ENCODE measurements around the gene CPVL.

CPVL gene

GRCh38 chr7:29040579-29040925 is 105.8 kb downstream of the CPVL start:
- no peak for DNase-seq

- no peak for DNase-seq
Observed at GRCh38 chr7:29039821-29040578, 106.3 kb downstream of the CPVL start.

DNA sequence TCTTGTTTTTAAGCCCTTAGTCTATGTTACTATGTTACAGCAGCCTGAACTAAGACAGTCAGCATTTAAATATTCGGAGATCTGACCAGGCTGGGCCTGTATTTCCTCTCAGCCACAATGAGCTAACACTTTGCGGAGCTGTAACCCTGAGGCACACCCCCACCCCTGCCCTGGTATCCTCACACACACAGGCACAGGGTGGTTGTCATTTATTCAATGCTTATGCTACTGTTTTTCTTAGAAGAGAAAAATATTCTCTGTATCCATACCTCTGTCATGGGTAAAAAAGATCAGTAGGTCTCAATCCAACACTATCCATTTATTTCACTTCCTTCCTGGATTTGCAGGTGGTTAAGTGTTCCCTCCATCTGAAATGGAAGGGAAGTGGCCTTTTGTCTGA is 107.9 kb downstream of the CPVL start:
- DNase-seq: no peak

GRCh38 chr7:29035044-29035740 is 111.1 kb downstream of the CPVL start:
- peak; percentile 32 for DNase-seq

DNA sequence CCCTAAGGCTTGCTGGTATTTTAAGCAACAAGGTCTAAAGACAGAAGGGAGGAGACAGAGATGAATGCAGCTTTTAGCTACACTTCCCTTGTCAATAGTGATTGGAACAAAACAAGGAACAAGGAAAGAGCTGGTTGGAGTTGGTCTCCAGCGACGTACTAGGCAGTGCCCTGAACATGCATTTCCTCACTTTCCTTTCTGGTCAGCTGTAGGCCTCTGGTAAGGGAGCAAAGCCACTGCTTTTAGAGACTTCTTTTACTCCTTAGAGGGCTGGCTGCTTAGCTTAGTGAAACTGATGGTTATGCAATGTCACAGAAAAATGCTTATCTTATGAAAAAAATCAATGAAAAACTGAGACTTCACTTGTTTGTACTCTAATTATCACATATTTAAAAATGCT is 112.8 kb downstream of the CPVL start:
- DNase-seq: no peak

DNA sequence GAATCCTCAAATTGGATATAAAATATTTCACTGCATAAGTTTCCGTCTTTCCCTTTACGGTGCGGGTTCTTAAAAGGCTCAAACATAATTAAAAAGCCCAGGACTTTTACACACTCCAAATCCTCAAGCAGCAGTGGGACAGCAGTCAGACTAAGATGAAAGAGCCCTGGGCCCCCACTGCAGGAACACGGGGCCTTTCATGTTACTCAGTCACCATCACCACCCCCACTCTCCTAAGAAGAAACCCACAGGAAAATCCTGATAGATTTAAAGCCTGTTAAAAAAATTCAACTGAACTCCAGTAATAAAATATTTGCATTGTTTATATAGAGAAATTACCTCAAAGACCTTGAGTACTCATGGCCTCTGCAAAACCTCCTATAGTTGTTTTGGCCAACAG is 114.2 kb downstream of the CPVL start:
- no peak for DNase-seq

- DNase-seq: no peak
Observed at GRCh38 chr7:29030781-29031275, 115.5 kb downstream of the CPVL start.

- DNase-seq: no peak
Observed at GRCh38 chr7:29022291-29022988, 123.9 kb downstream of the CPVL start.

DNA sequence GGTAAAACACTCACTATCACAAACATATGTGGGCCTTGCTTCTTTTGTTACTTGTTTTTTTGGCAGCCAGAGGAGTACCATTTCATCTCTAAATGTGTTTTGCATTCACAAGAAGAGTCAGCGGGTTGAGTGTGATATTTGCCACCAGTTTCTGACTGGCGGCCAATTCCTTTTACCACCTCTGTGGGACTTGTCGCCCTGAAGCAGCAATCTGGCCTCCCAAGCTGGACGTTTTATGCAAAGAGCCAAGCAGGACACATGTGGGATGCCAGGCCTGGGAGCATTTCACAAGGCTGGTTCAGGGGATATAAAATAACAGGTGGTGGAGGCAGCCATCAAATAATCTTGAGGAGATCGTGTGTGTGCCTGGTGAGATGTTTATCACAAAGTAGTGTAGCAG is 126.4 kb downstream of the CPVL start:
- no peak for DNase-seq

- no peak for DNase-seq
Observed at GRCh38 chr7:29019387-29019786, 127.0 kb downstream of the CPVL start.

- no peak for DNase-seq
Observed at GRCh38 chr7:29017713-29018112, 128.6 kb downstream of the CPVL start.

DNA sequence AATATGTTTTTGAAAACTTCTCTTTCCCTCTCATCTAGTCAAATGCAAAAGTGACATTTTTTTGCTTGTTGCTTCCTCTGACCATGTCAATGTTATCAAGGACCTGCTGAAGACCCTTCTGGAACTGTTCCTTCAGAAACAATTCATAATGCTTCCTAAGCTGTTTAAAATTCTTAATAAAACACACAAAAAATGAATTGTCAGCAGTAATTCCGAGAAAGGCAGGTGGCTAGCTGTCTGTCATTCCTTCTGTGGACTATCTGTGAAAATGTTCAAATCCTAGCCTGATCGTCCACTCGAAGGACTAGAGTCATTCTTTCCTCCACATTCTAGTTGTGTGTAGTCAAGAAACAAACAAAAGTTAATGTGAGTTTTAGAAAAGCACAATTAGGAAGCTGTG is 131.6 kb downstream of the CPVL start:
- DNase-seq: no peak

DNA sequence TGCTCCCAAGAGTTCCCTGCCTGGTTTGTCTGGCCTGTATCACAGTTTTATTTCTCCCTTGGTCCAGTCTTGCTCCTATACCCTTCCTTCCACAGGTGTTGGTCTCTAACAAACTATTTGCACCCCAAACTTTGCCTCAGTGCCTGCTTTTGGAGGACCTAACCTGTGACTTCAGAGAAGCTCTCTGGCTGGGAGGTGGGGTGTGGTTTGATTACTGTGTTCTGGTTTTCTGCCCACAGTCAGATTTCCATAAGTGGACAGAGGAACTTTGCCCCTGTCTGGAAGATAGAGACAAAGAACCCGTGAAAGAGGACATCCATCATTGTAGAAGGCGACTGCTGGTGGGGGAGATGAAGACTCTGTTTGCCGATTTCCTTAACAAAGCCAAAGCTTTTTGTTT is 132.4 kb downstream of the CPVL start:
- no peak for DNase-seq

GRCh38 chr7:29013082-29013695 is 133.1 kb downstream of the CPVL start:
- no peak for DNase-seq

- no peak for DNase-seq
Observed at GRCh38 chr7:29009947-29010346, 136.4 kb downstream of the CPVL start.

GRCh38 chr7:29008590-29008989 is 137.7 kb downstream of the CPVL start:
- DNase-seq: no peak

DNA sequence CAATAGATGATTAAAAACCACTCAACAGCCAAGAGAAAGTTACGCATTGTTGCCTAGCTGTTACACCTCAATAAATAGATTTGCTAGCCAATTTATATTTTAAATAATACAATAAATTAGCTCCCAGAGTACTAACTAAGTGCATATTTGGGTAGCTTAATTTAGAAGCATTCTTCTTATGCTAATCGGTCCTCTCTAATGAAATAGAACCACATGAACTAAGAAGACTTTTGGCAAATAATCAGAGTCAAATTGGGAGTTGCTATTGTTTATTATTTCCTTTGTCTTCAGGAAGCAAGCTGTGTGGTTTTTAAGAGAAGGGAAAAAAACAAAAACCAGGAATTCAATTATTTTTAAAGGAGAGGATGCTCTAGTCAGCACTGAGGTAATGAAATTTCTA is 139.2 kb downstream of the CPVL start:
- DNase-seq: no peak

DNA sequence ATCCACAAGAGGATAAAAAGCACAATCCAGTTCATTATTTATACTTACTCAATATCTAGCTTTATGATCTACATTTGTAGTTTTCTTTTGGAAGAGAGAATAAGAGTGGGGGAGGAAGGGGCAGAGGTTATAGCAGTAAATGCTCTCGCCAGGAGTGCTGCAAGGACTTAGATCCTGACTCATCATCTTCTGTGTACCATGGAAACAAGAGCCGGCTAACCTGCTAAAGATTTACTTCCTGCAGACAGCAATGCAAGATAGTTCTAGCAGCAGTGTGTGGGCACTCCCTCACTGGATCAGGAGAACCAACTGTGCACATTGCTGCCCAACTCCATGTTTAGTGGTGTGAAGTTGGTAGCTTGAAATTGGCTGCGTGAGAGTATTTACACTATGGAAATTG is 140.5 kb downstream of the CPVL start:
- no peak for DNase-seq

- DNase-seq: no peak
Observed at GRCh38 chr7:29005406-29005805, 140.9 kb downstream of the CPVL start.

- no peak for DNase-seq
Observed at GRCh38 chr7:29003703-29004102, 142.6 kb downstream of the CPVL start.

GRCh38 chr7:29000717-29001076 is 145.6 kb downstream of the CPVL start:
- DNase-seq: no peak

DNA sequence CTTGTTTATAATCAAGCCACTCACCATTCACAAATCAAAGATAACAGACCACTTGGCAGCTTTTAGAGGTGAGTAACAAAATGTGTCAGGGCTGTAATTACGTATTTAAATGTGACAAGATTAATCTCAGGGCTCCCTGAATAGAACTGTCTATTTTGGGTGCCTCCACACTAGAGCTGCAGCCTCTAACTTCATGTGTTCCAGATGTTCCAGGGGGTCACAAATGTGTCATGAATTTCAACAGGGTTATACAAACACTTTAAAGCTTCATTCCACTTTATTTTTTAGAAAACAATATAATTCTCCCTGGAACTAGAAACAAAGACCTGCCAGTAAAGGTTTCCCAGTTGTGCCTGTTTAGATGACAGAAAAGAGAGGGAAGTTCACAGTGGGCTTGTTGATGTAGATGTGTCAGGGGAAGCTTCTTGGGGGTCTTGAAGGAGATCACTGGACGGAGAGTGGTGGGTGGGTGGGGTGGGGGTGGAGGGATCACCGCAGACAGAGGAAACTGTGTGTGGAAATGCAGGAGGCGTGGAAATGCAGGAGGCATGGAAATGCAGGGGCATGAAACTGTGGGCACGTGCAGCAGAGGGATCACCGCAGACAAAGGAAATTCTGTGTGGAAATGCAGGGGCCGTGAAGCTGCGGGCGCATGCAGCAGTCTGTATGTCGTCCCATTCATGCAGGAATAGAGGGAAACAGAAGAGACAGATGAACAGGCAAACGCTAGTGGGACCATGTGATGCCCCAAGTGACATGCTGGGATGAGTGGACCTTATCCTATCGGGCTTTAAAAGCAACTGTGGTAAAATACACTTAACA is 146.2 kb downstream of the CPVL start:
- no peak for DNase-seq

DNA sequence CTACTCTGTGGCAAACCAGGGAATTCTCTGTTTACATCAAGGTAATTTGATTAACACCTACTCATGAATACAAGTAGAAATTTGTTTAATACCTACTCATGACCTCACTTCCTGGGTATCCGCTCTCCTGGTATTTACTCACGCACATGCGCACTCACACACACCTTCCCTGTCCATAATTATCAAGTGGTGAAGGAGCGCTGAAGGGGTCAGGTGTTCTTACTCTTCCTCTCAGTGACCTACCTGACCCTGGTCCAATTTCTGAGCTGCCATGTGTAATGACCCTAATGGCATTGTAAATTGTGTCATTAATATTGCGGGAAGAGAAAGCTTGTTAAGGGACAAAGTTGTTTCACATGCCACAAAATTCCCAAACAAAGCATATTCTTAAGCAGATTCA is 146.9 kb downstream of the CPVL start:
- DNase-seq: no peak
